Non-pigmented ciliary epithelial cell (primary cell): ENCODE data around the gene CBR3.
"Not testable (repeated sequence)": the region's sequence is repeated elsewhere in the genome, so short reads cannot be mapped to it uniquely, and the experiment has no call there.

Experiments used
- DNase-seq: peaks from one replicate; pipeline ENCODE4 v3.0.0-alpha.2; 2010; ENCODE audit warnings: low read depth

The CBR3 gene

DNA sequence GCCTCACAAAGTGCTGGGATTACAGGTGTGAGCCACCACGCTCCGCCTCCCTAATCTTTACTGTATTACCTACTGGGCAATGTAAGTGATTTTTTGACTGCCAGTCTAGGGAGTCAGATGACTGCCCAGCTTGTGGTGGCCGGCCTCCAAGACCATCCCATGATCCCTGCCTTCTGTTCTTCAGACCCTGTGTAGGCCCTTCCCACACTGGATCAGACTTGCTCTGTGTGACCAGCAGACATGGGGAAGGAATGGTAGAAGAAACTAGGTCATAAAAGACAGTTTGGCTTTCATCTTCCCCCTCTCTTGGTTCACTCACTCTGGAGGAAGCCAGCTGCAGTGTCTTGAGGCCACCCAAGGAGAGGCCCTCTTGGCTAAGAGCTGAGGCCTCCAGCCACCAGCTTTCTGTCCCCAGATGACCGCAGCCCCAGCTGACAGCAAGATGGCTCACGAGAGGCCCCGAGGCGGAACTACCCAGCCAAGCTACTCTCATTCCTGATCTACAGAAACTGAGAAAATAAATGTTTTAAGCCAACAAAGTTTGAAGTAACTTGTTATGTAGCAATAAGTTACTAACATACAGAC, 14.5 kb upstream of the CBR3 start:
- no peak for DNase-seq

DNA sequence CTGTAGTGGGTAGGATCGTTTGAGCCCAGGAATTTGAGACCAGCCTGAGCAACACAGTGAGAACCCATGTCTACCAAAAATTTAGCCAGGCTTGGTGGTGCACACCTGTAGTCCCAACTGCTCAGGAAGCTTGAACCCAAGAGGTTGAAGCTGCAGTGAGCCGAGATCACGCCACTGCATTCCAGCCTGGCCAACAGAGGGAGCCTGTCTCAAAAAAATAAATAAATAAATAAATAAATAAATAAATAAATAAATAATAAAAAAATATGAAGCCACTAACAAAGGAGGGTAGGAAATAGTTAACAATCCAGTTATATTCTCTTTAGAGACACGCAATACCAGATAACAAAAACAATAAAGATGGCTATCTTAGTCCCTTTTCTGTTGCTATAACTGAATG, 11.9 kb upstream of the CBR3 start:
- no peak for DNase-seq

DNA sequence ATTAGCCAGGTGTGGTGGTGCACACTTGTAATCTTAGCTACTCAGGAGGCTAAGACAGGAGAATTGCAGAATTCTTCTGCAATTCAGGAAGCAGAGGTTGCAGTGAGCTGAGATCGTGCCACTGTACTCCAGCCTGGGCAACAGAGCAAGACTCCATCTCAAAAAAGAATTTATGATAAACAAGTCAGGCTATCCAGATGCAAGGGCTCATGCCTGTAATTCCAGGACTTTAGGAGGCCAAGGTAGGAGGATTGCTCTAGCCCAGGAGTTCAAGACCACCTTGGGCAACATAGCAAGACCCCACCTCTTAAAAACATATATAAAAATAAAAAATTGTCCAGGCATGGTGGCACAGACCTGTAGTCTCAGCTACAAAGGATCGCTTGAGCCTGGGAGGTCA, 10.5 kb upstream of the CBR3 start:
- no peak for DNase-seq

DNA sequence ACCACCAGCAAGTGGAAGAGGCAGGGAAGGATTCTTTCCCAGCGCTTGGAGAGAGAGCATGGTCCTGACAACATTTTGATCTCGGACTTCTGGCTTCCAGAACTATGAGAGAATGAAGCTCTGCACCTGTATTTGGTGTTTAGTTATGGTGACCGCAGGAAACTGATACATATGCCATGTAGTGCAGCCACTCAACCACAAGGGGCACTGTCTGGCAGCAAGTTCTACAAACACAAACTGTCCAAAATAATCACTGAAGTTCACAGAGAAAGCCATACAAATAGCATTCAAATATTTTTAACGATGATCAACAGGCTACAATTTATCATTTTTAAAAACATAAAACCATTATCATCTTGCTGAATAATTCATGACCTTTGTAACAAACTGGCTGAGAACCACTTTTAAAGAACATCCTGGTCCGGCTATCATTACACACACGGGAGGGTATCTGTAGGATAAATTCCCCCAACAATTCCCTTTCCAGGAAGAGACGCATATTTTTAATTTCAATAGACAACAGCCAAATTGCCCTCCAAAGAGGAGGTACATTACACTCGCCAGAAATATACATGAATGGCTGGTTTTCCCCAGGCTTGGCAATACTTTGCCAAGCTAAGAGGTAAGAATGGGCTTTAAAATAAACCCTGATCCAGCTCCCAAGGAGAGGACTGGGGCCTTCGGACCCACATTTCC, 9.2 kb upstream of the CBR3 start:
- DNase-seq: no peak

DNA sequence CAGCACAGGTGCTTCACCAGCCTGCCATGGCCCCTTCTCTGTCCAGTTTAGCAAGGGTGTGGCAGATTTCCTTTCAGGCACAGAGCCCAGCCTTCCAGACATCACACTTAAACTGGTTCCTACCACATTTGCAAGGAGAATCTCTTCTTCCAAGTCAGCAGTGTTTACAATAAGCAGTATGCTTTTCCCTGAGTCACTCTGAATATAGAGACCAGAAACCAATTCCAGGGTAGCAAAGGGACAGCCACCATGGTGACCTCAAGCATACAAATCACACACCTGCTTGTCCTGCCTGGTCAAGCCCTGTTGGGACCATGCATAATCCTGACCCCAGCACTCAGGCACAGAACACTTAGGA, 8.7 kb upstream of the CBR3 start:
- DNase-seq: no peak

DNA sequence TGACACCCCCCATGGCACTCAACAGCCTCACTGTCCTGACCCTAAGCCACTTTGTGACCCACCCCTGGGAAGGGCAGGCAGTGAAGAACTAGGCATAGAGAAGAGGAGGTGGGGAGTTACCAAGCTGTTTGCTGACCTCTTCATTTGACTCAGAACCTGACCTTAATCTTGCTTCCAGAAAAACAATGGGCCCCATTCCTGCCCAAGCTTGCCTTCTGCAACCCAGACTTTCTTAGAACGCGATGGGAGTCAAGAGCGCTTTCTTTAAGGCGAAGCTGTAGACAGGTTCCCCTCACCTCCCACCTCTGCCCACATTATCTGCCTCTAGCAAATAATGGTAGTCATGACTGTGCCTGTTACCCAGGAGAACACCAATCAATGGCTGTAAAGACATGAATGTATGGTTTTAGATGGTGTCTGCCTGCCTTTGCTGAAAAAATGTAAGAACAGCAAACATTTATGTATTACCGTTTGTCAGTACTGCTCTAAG, 8.2 kb upstream of the CBR3 start:
- DNase-seq: no peak

DNA sequence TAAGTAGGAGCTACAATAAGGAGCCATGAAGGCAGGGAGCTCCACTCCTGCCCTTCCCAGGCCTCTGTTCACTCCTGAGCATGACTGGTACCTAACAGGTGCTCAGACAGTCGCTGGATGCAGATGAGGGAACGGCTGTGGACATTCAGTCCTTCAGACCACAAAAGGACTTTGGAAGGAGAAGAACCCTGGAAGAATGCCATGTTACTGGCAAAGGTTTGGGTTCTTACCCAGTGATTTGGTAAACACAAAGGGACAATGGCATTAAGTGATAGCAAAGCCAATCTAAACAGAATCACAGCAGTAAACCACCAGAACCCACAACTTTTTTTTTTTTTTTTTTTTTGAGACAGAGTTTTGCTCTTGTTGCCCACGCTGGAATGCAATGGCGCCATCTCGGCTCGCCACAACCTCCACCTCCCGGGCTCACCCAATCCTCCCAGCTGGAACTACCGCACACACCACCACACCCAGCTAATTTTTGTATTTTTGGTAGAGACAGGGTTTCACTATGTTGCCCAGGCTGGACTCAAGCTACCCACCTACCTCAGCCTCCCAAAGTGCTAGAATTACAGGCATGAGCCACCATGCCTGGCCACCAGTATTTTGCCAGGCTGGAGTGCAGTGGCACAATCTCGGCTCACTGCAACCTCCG, 7.5 kb upstream of the CBR3 start:
- DNase-seq: no peak

DNA sequence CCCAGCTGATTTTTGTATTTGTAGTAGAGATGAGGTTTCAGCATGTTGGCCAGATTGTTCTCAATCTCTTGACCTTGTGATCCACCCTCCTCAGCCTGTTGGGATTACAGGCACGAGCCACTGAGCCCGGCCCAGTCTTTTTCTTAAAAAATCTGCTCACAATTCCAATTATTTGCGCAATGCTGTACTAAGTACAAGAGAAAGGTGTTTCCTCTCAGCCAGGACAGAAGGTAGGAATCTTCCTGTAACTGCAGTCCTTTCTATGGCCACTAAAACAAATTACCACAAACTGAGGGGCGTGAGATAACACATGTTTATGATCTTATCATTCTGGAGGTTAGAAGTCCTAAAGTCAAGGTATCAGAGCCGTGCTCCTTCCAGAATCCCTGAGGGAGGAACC, 6.9 kb upstream of the CBR3 start:
- DNase-seq: no peak

DNA sequence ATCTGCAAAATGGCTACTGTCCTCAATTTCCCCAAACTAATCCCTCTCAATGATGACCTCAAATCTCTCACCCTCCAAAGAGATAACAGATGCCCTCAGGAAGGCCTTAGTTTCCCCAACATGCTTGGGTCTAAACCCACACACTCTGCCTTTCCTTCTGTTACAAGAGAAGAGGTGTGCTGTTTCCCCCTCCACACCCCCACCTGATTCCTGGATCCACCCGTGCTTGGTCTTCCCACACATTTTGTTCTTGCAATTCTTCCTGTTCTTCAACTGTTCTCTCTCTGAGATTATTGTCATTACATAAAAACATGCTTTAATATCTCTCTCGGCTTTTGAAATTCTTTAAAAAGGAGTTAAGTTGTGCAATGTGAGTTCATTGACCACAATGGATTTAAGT, 5.7 kb upstream of the CBR3 start:
- no peak for DNase-seq

DNA sequence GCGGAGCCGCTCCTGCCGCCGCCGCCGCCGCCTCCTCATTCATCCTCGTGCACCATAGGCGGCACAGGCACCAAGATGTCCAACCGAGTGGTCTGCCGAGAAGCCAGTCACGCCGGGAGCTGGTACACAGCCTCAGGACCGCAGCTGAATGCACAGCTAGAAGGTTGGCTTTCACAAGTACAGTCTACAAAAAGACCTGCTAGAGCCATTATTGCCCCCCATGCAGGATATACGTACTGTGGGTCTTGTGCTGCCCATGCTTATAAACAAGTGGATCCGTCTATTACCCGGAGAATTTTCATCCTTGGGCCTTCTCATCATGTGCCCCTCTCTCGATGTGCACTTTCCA, 4.5 kb upstream of the CBR3 start:
- not testable (repeated sequence) for DNase-seq

DNA sequence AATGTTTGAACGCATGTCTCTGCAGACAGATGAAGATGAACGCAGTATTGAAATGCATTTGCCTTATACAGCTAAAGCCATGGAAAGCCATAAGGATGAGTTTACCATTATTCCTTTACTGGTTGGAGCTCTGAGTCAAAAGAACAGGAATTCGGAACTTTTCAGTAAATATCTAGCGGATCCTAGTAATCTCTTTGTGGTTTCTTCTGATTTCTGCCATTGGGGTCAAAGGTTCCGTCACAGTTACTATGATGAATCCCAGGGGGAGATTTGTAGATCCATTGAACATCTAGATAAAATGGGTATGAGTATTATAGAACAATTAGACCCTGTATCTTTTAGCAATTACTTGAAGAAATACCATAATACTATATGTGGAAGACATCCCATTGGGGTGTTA, 4.0 kb upstream of the CBR3 start:
- DNase-seq: not testable (repeated sequence)

DNA sequence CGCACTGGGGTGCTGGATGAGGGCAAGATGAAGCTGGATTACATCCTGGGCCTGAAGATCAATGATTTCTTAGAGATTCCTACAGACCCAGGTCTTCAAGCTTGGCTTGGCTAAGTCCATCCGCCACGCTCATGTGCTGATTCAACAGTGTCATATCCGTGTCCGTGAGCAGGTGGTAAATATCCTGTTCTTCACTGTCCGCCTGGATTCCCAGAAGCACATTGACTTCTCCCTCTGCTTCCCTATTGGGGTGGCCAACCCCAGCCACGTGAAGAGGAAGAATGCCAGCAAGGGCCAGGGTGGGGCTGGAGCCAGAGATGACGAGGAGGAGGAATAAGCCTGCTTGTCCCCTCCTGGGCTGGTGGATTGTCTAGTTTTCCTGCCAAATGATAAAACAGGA, 2.2 kb upstream of the CBR3 start:
- no peak for DNase-seq

DNA sequence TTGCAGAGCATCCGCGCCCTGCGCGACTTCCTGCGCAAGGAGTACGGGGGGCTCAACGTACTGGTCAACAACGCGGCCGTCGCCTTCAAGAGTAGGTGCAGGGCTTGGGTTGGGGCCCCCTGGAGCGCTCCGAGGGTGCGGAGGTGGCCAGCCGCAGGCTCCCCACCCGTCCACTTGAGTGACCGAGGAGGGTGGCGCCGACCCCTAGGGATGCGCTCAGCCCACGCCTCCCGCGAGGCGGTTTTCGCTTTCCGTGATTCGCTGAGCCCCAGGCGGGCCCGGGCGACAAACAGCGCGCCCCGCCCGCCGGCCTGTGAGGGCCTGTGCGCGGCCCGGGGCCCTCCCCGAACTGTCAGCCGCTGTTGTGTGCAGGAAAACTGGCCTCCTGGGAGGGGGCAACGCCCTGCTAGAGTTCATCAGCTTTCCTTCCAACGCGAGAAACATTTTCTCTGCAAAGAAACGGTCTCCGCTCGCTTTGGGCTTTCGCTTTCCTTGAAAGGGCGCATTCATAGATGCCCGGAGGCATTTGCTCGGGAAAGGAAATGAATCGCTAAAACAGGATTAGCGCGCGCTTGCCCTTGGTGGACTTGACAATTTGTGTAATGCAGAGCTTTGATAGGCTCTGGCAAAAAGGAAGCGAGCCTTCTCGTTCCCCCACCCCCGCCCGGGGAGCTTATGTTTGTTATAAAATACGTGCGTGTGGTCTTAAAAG, 668 bp downstream of the CBR3 start:
- DNase-seq: no peak

DNA sequence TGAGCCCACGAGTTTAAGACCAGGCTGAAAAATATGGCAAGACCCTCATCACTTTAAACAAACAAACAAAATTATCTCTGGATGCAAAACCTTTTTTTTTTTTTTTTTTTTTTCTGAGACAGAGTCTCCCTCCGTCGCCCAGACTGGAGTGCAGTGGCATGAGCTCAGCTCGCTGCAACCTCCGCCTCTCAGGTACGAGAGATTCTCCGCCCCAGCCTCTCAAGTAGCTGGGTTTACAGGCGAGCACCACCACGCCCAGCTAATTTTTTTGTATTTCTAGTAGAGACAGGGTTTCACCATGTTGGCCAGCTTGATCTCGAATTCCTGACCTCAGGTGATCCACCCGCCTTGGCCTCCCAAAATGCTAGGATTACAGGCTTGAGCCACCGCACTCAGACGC, 4.9 kb downstream of the CBR3 start:
- not testable (repeated sequence) for DNase-seq

DNA sequence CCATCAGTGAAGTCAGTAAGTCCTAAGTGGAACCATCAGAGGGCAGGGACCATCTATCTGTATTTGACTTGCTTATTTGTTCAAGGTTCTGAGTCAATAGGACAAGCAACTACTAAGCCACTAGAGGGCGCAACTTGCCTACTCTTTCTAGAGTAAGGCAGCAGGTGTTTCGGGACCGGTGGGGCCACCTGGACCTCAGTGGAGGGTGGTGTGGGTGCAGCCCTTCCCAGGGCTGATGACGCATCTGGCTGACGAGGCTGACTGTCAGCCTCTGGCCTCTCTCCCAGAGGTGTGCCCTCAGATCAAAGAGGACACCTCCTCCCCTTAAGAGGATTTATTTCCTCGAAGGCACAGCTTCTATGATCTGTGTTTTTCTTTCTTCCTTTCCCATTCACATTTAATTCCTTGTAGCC, 6.6 kb downstream of the CBR3 start:
- peak; percentile 51 for DNase-seq

DNA sequence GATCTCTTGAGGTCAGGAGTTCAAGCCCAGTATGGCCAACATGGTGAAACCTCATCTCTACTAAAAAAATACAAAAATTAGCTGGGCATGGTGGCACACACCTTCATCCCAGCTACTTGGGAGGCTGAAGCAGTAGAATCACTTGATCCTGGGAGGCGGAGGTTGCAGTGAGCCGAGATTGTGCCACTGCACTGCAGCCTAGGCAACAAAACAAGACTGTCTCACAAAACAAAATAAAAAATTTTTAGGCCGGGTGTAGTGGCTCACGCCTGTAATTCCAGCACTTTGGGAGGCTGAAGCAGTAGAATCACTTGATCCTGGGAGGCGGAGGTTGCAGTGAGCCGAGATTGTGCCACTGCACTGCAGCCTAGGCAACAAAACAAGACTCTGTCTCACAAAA, 9.4 kb downstream of the CBR3 start:
- DNase-seq: not testable (repeated sequence)

DNA sequence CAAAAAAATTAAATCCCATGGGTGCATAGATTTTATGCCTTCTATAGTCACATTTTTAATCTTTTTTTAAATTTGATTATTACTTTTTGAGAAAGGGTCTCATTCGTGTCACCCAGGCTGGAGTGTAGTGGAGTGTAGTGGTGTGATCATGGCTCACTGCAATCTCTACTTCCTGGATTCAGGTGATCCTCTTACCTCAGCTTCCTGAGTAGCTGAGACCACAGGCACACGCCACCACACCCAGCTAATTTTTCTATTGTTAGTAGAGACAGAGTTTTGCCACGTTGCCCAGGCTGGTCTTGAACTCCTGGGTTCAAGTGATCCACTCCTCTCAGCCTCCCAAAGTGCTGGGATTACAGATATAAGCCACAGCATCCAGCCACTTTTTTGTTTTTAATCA, 10.4 kb downstream of the CBR3 start:
- DNase-seq: no peak

DNA sequence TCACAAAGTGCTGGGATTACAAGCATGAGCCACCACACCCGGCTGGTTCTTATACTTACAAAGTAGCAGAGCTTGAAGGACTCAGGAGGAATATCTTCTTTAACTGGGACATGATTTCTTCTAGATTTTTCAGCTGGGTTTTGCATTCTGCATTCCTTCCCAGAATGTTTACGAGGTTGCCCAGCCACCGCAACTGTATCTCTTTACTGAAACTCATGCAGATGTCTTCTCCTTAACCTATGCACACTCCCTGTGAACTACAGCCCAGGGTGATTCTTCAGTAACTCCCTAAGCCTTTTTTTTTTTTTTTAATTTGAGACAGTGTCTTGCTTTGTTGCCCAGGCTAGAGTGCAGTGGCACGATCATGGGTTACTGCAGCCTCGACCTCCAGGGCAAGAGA, 13.0 kb downstream of the CBR3 start:
- DNase-seq: no peak

DNA sequence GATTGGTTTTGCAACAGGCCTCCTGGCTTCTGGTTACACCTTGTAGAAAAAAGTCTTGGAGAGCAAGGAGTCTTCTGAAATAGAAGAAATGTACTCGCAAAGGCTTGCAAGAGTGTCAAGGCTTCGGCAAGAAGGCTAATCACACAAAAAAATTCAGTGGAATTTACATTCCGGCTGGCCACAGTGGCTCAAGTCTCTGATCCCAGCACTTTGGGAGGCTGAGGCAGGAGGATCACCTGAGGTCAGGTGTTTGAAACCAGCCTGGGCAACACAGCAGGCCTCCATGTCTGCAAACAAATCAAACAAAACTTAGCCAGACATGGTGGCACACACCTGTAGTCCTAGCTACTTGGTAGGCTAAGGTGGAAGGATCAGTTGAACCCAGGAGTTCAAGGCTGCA, 14.0 kb downstream of the CBR3 start:
- DNase-seq: no peak

DNA sequence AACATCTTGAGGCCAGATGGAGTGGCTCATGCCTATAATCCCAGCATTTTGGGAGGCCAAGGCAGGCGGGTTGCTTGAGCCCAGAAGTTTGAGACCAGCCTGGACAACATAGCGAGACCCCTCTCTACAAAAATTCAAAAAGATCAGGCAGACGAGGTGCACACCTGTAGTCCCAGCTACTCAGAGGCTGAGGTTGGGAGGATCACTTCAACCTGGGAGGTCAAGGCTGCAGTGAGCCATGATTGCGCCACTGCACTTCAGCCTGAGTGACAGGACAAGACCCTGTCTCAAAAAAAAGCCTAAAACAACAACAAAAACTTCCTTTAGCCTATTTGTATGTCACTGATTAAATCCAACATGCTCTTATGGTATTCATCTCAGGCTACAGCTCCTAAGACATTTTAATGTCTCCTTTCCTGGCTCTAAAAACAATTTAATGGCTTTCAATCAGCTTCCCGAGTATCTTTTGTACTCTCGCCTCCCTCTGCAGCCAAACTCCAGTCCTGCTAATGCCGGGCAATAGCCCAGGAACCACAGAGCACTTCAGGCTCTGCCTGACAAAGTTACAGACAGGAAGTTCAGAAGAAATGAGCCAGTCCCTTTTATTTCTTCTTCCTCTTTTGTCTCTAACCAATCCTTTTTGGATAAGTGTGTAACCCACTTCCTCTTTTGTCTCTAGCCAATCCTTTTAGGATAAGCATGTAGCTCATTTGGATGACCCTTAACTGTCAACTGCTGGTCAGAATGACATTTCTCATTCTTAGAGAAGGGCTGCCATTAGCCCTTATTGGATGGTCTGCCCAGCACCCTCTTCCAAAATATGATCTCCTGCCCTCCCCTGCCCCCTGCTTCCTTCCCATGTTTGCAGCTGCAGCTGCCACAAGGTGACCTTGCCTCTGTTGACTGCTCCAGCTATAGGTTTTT, 15.2 kb downstream of the CBR3 start:
- DNase-seq: no peak

DNA sequence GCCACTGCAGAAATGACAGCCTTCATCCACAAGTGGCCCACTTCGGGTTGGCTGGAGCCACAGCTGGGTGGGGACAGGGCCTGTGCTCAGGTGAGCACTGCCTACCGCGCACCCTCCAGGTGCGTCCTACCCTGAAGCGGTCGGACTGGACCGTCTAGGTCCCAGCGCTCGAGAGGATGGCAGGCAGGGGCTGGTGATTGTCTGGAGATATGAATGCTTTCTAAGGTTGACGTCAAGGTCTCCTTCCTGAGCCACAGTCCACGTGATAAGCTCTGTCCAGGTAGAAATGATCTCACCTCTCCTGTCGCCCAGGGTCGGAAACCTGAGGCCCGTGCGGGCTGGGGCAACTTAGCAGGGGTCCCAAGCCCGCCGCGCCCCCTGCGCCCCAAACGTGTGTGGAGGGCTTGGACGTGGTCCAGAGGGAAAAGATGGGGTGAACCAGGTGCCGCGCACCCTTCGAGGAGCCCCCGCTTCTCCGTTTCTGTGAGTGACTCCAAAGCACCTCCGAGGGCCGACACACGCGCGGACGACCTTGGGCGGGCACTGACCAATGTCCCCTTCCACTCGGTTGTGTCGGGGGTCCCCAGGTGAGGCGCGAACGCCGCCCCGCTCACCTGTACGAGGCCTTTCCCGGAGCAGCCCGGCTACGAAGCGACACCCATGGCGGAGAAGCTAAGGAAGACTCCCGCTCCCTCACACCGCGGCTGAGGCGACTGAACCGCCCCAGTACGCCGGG, 20.9 kb downstream of the CBR3 start:
- DNase-seq: no peak
